ENCODE data around the gene ATOH8.
"Not testable (repeated sequence)": the region's sequence is repeated elsewhere in the genome, so short reads cannot be mapped to it uniquely, and the experiment has no call there.

ATOH8 gene

GRCh38 chr2:85804583-85804982, 50.8 kb downstream of the ATOH8 start:
- DNase-seq = peak; percentile 36

- no peak for DNase-seq
These were observed 52.7 kb downstream of the ATOH8 start for GRCh38 chr2:85806358-85807118.

- DNase-seq = no peak
These were observed 54.0 kb downstream of the ATOH8 start for GRCh38 chr2:85807756-85808155.

- DNase-seq = no peak
These were observed 56.8 kb downstream of the ATOH8 start for GRCh38 chr2:85810371-85811179.

- DNase-seq = no peak
These were observed 57.6 kb downstream of the ATOH8 start for GRCh38 chr2:85811180-85812093.

GRCh38 chr2:85812094-85812735, 58.4 kb downstream of the ATOH8 start:
- no peak for DNase-seq

- DNase-seq = no peak
These were observed 59.6 kb downstream of the ATOH8 start for GRCh38 chr2:85813211-85813981.

GRCh38 chr2:85813982-85814801, 60.4 kb downstream of the ATOH8 start:
- peak; percentile 89 for DNase-seq

- no peak for DNase-seq
These were observed 61.2 kb downstream of the ATOH8 start for GRCh38 chr2:85814802-85815550.

GRCh38 chr2:85819811-85820510, 66.2 kb downstream of the ATOH8 start:
- DNase-seq = no peak

GRCh38 chr2:85822766-85823165, 69.0 kb downstream of the ATOH8 start:
- no peak for DNase-seq

- DNase-seq = no peak
These were observed 70.2 kb downstream of the ATOH8 start for GRCh38 chr2:85823951-85824350.

- DNase-seq = peak; percentile 81
These were observed 73.4 kb downstream of the ATOH8 start for GRCh38 chr2:85826990-85827878.

GRCh38 chr2:85827879-85828569, 74.2 kb downstream of the ATOH8 start:
- DNase-seq = no peak

GRCh38 chr2:85828725-85829124, 74.9 kb downstream of the ATOH8 start:
- DNase-seq = no peak

- DNase-seq = not testable (repeated sequence)
These were observed 75.6 kb downstream of the ATOH8 start for GRCh38 chr2:85829394-85829793.

- peak; percentile 24 for DNase-seq
These were observed 76.9 kb downstream of the ATOH8 start for GRCh38 chr2:85830645-85831044.

- DNase-seq = peak; percentile 54
These were observed 77.9 kb downstream of the ATOH8 start for GRCh38 chr2:85831735-85832134.
